ENCODE measurements around the gene PREX1.

The PREX1 gene

DNA sequence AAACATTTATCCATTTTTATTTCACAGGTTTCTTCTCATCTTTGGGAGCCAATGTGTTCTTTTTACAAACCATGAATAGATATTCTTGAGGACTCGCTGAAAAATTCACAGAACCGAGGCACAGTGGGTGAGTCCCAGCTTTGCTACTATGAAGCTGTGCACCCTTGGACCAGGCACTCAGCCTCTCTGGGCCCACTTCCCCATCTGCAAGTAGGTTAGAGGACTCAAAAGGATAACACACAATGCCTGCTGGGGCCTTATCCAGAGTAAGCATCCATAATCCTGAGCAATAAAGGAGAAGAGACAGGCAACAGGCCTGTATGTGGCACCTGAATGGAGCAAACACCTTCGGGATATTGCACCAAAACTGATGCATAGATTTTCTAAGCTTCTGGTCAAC is 153.3 kb downstream of the PREX1 start:
- DNase-seq, result no peak

DNA sequence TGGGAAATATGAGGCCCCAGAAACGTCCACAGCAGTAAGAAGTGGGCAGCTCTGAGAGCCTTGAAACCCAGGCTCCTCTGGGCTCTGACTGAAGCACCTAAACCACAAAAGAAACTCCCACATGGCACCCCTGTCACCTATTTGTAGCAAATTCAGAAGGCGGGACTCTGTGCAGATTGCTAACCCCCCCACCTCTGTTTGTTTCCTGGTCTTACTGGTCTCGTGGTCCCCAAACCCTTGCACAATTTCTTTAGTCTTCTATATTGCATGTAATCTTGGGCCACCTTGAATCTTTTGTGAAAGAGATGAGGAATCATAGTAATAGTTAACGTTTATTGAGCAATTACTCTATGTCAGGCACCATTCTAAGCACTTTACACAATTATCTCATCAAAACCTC is 154.3 kb downstream of the PREX1 start:
- no peak for DNase-seq

- DNase-seq, result no peak
Measured at GRCh38 chr20:48672324-48672723, 155.5 kb downstream of the PREX1 start.

DNA sequence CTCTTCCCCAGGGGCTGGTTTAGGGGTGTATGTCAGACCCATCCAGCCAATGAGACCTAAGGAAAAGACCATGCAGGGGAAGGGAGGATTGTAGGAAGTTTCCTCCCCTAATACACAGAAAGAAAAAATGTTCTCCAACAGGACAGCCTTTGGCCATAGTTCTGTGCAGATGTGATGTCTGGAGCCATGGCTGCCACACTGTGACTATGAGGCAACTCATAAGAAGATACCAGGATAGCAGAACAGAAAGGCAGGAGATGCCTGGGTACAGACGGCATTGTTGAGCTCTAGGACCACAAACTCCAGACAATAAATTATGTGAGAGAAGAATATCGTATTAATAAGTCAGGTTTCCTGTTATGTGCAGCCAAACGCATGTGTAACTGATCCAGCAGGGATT is 156.7 kb downstream of the PREX1 start:
- no peak for DNase-seq

- DNase-seq, result no peak
Measured at GRCh38 chr20:48669946-48670605, 157.7 kb downstream of the PREX1 start.

DNA sequence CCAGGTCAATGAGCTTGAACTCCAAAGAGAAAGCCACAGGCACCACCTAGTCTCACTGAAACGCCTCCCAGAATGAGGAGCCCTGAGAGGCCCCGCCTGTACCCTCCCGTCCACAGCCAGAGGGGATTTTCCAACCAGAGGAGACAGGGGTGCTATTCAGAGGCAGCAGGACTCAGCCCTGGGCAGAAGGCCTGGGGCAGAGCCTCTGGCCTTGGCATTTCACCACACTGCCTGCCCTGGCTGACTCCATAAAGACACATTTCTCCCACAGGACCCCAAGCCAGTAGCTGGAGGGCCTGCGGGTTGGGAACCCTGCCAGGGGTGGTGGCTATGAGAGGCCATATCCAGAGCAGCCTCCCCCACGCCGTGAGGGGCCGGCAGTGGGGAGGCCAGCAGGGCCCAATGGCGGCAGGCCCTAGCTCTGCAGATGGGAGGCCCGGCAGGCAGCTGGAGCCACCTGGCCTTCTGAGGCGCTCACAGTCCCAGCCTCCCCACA is 159.3 kb downstream of the PREX1 start:
- DNase-seq, result no peak

GRCh38 chr20:48667889-48668413 is 159.8 kb downstream of the PREX1 start:
- no peak for DNase-seq

DNA sequence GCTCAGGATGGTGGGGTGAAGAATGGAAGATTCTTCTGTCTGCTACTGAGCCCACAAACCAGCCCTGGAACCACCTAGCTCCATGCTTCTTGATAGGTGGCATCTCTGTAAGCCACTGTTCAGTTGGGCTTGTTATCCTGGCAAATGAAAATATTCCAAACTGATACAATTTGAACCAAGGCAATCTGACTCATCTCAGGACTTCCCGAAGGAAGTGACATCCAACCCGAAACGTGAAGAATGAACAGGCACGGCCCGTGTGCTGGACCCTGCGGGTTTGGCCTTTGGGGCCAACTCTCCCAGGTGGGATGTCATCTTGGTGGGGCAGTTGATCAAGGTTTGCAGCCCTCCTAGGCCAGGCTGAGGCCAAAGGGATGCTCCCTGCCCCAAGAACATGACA is 160.3 kb downstream of the PREX1 start:
- no peak for DNase-seq

GRCh38 chr20:48665785-48666184 is 162.0 kb downstream of the PREX1 start:
- DNase-seq, result no peak

- DNase-seq, result no peak
Measured at GRCh38 chr20:48662711-48663110, 165.1 kb downstream of the PREX1 start.

DNA sequence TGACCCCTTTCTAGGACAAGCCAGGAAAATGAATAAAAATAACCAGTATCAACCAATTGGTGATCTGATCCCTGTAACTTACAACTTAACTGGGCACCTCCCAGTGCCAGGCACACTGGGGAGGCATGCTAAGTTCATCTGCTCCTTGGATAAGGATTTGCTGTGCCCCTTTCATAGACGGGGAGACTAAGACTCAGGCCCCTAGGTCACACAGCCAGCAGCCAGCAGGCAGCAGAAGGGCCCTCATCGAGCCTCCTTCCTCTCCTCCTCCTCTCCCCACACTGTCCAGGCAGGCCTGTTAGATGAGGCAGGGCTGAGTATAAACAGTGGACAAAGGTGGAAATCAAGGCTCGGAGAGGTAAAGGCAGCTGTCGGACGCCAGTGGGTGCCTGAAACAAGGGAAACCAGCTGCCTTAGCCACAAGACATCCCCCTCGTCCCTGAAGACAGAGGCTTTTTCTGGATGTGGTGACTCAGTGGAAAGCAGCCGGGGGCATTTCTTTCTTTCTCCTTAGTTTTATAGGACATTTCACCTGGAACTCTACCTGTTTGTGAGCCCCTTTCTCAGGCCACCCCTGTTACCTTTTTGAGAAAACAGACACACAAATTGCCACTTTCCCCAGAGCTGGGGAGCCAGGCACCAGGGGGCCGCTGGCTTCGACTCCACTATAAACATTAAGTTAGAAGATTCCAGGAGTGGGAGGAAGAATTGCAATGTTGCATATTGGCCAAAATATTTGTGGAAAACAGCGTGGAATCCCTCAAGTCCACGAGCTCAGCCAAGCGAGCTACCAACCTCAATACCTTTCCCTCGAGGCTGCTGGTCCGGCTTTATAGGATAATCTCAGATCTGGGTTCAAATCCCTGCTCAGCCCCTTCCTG is 166.0 kb downstream of the PREX1 start:
- DNase-seq, result no peak

- no peak for DNase-seq
Measured at GRCh38 chr20:48660788-48661187, 167.0 kb downstream of the PREX1 start.

DNA sequence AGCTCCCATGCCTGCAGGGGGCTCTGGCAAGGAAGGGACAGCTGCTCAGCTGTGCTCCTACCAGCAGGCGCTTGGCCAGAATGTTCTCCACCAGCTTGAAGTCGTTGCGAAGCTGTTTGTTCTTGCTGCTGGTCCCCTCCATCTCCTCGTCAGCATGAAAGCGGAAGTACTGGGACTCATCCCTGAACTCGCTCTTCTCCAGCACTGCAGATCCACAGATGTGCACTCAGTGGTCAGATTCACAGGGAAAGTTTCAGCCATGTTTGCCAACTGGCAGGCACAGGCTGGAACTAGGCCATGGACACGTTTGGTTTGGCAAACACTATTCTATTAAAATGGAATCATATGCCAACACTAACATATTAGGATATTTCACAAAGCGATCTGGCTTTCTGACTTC is 167.9 kb downstream of the PREX1 start:
- no peak for DNase-seq

GRCh38 chr20:48658505-48658904 is 169.3 kb downstream of the PREX1 start:
- no peak for DNase-seq

- no peak for DNase-seq
Measured at GRCh38 chr20:48658198-48658476, 169.7 kb downstream of the PREX1 start.

DNA sequence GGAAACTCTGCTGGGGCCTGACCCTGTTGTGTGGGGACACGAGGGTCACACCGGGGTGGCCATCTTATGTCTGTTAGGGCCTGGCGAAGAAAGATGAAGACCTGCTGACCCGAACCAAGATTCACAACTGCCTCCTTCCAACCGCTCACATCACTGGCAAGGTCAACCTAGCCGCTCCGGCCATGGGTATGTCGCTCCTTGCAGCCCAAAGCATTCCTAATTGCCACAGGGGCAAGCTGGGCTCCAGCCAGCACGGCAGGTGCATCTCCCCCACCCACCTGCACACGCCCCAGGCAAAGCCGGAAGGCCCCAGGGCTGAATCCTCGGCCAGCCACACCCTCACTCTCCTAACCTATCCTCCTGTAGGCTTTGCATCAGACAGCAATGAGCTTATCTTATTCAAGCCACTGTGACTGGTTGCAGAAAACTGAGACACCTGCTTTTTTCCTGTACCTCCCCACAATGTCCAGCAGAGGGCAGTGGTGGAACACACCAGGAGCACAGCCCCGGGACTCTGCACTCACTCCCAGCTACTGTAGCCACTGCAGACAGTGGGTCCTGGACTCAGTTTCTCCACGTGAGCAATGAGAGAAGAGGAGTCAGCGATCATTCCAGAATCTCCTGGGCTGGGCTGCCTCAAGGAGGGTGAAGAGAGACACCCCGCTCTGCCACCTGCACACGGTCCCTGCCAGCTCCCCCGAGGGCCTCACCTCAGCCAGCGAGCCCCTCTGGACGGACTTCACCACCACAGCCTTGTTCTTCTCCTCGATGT is 170.2 kb downstream of the PREX1 start:
- DNase-seq, result no peak

DNA sequence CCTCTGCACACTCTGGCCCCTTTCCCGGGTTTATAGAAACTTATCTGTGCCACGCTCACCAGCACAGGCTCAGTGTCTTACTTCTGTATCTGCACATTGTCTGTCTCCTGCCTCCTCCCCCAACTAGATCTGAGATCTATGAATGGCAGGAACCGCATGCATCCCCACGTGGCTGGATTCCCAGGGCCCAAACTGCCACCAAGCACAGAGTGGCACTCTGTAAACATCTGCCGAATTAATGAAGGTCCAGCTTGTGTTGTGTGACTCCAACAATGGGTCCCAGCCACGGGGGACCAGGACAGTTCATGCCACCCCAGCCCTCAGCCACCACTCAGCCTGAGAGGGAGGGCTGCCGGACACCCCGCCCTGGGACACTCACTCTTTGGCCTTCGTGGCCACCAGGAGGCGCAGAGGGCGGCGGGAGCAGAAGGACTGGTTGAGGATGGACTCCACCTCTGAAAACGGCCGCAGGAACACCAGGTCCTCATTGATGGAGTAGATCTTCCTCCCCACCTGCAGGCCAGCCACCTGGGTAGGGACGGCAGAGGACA is 171.1 kb downstream of the PREX1 start:
- DNase-seq, result no peak

GRCh38 chr20:48656137-48656536 is 171.7 kb downstream of the PREX1 start:
- no peak for DNase-seq

DNA sequence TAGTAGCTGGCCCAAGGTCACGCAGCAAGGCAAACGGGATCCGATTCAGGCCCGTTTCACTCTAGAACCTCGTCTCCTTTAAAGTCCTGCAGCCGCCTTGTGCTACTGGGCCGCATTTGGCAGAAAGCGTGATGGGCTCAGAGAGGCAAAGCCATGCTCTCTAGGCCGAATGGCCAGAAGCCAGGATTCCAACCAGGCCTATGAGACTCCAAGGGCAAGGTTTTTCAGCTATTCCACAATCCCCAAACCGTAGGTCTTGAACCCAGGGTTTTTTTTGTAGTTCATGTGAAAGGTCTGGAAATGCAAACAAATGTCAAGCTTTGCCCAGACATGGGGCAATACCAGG is 174.1 kb downstream of the PREX1 start:
- no peak for DNase-seq

GRCh38 chr20:48652961-48653705 is 174.7 kb downstream of the PREX1 start:
- DNase-seq, result no peak

DNA sequence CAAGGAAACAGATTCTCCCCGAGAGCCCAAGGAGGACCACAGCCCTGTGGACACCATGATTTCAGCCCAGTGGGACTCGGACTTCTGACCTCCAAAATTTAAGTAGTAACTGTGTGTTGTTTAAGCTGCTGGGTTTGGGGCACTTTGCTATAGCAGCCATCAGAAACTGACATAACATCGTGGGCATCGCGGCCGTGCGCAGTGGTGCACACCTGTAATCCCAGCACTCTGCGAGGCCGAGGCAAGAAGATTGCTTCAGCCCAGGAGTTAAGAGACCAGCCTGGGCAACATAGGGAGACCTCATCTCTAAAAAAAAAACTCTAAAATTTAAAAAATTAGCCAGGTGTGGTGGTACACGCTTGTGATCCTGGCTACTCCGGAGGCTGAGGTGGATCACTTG is 175.8 kb downstream of the PREX1 start:
- DNase-seq, result no peak

DNA sequence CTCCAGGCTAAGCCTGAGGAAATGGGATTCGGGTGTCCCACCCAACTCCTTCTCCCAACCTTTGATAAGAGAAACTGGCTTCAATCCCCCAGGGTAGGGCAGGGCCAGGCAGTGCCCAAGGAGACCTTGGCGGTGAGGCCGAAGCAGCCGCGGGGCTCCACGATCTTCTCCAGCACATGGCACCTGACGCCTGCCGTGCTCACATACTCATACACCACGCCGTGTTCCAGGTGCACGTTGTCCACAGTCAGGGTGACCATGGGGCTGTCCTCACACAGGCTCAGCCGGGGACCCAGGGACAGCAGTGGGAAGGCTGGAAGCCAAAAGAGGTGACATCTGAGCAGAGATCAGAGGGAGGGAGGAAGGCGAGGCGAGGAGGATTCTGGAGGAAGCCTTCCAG is 176.5 kb downstream of the PREX1 start:
- DNase-seq, result no peak

DNA sequence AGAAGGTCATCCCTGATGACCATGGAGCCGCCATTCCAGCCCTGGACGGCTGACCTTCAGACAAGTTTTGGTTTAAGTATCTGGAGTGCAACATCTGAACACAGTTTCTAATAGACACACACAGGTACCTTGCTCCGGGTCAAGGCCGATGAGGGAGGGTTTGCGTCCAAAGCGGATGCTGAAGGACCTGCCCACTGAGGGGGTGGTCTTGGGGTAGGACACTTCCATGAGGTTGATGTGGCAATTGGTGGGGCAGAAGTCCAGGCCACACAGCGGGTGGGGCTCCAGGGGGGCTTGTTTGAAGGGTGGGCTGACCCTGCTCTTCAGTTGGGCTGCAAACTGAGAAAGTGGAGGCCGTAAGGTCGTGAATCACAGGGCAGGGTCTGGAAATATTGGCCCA is 177.9 kb downstream of the PREX1 start:
- no peak for DNase-seq

Measured in NCI-H524 treated with DMSO at 0.1 percent for 48 hours (cell line).